HCEC 1CT (cell line): ENCODE data around the gene CCDC80.
A peak's percentile ranks its signal among the peaks of the same experiment; 100 is the strongest.
"Not testable (repeated sequence)": the region's sequence is repeated elsewhere in the genome, so short reads cannot be mapped to it uniquely, and the experiment has no call there.

ENCODE experiments used
- DNase-seq: peaks from one replicate; pipeline ENCODE4 v3.0.0-alpha.2; 2017

Gene CCDC80

GRCh38 chr3:112640930-112641801 lies at the start of gene CCDC80:
Gene CCDC80 (minus strand): TSS chr3:112641143. CDS start chr3:112639905, 1,238 bp downstream.
- peak; percentile 97 for DNase-seq

- DNase-seq = no peak
Observed at GRCh38 chr3:112689989-112690388, 49.0 kb upstream of the CCDC80 start.

- no peak for DNase-seq
Observed at GRCh38 chr3:112689385-112689784, 48.4 kb upstream of the CCDC80 start.

GRCh38 chr3:112688819-112689218 lies 47.9 kb upstream of the CCDC80 start:
- DNase-seq = no peak

- no peak for DNase-seq
Observed at GRCh38 chr3:112688085-112688769, 47.3 kb upstream of the CCDC80 start.

GRCh38 chr3:112687616-112688015 lies 46.7 kb upstream of the CCDC80 start:
- no peak for DNase-seq

- no peak for DNase-seq
Observed at GRCh38 chr3:112687211-112687610, 46.3 kb upstream of the CCDC80 start.

GRCh38 chr3:112685956-112686799 lies 45.2 kb upstream of the CCDC80 start:
- no peak for DNase-seq

- peak; percentile 96 for DNase-seq
Observed at GRCh38 chr3:112685420-112685819, 44.5 kb upstream of the CCDC80 start.

GRCh38 chr3:112682361-112682760 lies 41.4 kb upstream of the CCDC80 start:
- DNase-seq = peak; percentile 39

- peak; percentile 63 for DNase-seq
Observed at GRCh38 chr3:112681822-112682325, 40.9 kb upstream of the CCDC80 start.

- DNase-seq = peak; percentile 98
Observed at GRCh38 chr3:112676659-112677234, 35.8 kb upstream of the CCDC80 start.

- peak; percentile 0 for DNase-seq
Observed at GRCh38 chr3:112675943-112676535, 35.1 kb upstream of the CCDC80 start.

GRCh38 chr3:112675349-112675748 lies 34.4 kb upstream of the CCDC80 start:
- peak; percentile 69 for DNase-seq

- DNase-seq = peak; percentile 0
Observed at GRCh38 chr3:112672716-112673541, 32.0 kb upstream of the CCDC80 start.

GRCh38 chr3:112671930-112672715 lies 31.2 kb upstream of the CCDC80 start:
- DNase-seq = peak; percentile 88

GRCh38 chr3:112670824-112671223 lies 29.9 kb upstream of the CCDC80 start:
- peak; percentile 0 for DNase-seq

GRCh38 chr3:112667599-112667998 lies 26.7 kb upstream of the CCDC80 start:
- DNase-seq = peak; percentile 0

- DNase-seq = not testable (repeated sequence)
Observed at GRCh38 chr3:112665009-112665408, 24.1 kb upstream of the CCDC80 start.

GRCh38 chr3:112656043-112656442 lies 15.1 kb upstream of the CCDC80 start:
- DNase-seq = peak; percentile 45
